ENCODE measurements around the gene PRPF38A.

The PRPF38A gene

GRCh38 chr1:52432807-52433206, 28.4 kb downstream of the PRPF38A start:
- DNase-seq (ENCODE audit: low read depth in 1 of 2, low spot score in 1 of 2): no peak
- Histone ChIP-seq H3K4me3 (replicated peaks; ENCODE audit: insufficient read depth, low read length) (no peak overlapping the region), H3K27me3 (ENCODE audit: insufficient read depth, poor library complexity, severe bottlenecking) (no peaks in the 10 kb centered on the region), H3K27ac (replicated peaks) (no peak overlapping the region)
- TF ChIP-seq REST (IDR thresholded peaks at IDR 0.05; ENCODE audit: insufficient replicate concordance, low read depth): no peak
- TF ChIP-seq SPI1 (IDR thresholded peaks at IDR 0.05; ENCODE audit: borderline replicate concordance, low read depth): no peak
- no peak for TF ChIP-seq GABPA (IDR thresholded peaks at IDR 0.05; ENCODE audit: low read depth)
- no peak for TF ChIP-seq CTCF (IDR thresholded peaks at IDR 0.05; ENCODE audit: insufficient read depth, low read length)
- TF ChIP-seq POLR2AphosphoS5 (IDR thresholded peaks at IDR 0.05; ENCODE audit: low read depth): no peak

- H3K4me3 ChIP-seq (replicated peaks; ENCODE audit: insufficient read depth, low read length): no peak overlapping the region
- H3K27ac ChIP-seq (replicated peaks): no peak overlapping the region
- DNase-seq (ENCODE audit: low read depth in 1 of 2, low spot score in 1 of 2): no peak
- no peak for TF ChIP-seq SPI1 (IDR thresholded peaks at IDR 0.05; ENCODE audit: borderline replicate concordance, low read depth)
- no peak for TF ChIP-seq CTCF (IDR thresholded peaks at IDR 0.05; ENCODE audit: insufficient read depth, low read length)
- TF ChIP-seq POLR2AphosphoS5 (IDR thresholded peaks at IDR 0.05; ENCODE audit: low read depth): no peak
- TF ChIP-seq GABPA (IDR thresholded peaks at IDR 0.05; ENCODE audit: low read depth): no peak
- no peak for TF ChIP-seq REST (IDR thresholded peaks at IDR 0.05; ENCODE audit: insufficient replicate concordance, low read depth)
- H3K27me3 ChIP-seq (ENCODE audit: insufficient read depth, poor library complexity, severe bottlenecking): no peaks in the 10 kb centered on the region
Observed at GRCh38 chr1:52435211-52435610, 30.8 kb downstream of the PRPF38A start.

- Histone ChIP-seq H3K4me3 (replicated peaks; ENCODE audit: insufficient read depth, low read length) (no peak overlapping the region), H3K27me3 (ENCODE audit: insufficient read depth, poor library complexity, severe bottlenecking) (no peaks in the 10 kb centered on the region), H3K27ac (replicated peaks) (no peak overlapping the region)
- DNase-seq (ENCODE audit: low read depth in 1 of 2, low spot score in 1 of 2): no peak
- TF ChIP-seq REST (IDR thresholded peaks at IDR 0.05; ENCODE audit: insufficient replicate concordance, low read depth): no peak
- no peak for TF ChIP-seq POLR2AphosphoS5 (IDR thresholded peaks at IDR 0.05; ENCODE audit: low read depth)
- no peak for TF ChIP-seq SPI1 (IDR thresholded peaks at IDR 0.05; ENCODE audit: borderline replicate concordance, low read depth)
- TF ChIP-seq GABPA (IDR thresholded peaks at IDR 0.05; ENCODE audit: low read depth): no peak
- TF ChIP-seq CTCF (IDR thresholded peaks at IDR 0.05; ENCODE audit: insufficient read depth, low read length): no peak
Observed at GRCh38 chr1:52435650-52436049, 31.2 kb downstream of the PRPF38A start.
